Measurements from ENCODE around the gene GNA15.

Gene GNA15

GRCh38 chr19:3119071-3119595, 16.7 kb upstream of the GNA15 start:
- H3K79me1 ChIP-seq (ENCODE audit: low read depth, low read length) = peaks cover 6% of the 10 kb centered on the region
- no peak overlapping the region for H2BK120ac ChIP-seq (ENCODE audit: low read depth, low read length)
- no peak for DNase-seq (ENCODE audit: low spot score)
- no peak overlapping the region for H3K9ac ChIP-seq (ENCODE audit: low read depth, low read length, poor library complexity)
- no peaks in the 10 kb centered on the region for H3K9me3 ChIP-seq (replicated peaks in 1 of 2; ENCODE audit: control insufficient read depth in 2 of 2, insufficient read depth in 1 of 2, low read depth in 1 of 2, low read length in 2 of 2)
- no peak overlapping the region for H3K4me2 ChIP-seq (ENCODE audit: insufficient read depth, low read length, poor library complexity, severe bottlenecking)
- H3K4me3 ChIP-seq (ENCODE audit: low read length in 2 of 2) = no peak overlapping the region
- no peak overlapping the region for H3K4ac ChIP-seq (ENCODE audit: low read length)
- no peaks in the 10 kb centered on the region for H3K27me3 ChIP-seq (ENCODE audit: control insufficient read depth in 3 of 3, insufficient read depth in 3 of 3, low read depth in 1 of 3, low read length in 3 of 3)
- H3K27ac ChIP-seq (replicated peaks; ENCODE audit: low read length) = no peak overlapping the region
- H2BK12ac ChIP-seq (ENCODE audit: low read length) = no peak overlapping the region
- H3K36me3 ChIP-seq (replicated peaks in 1 of 2; ENCODE audit: control insufficient read depth in 2 of 2, insufficient read depth in 2 of 2, low read length in 2 of 2) = peaks cover 0 to 13% of the 10 kb centered on the region in 2 donors
- H4K8ac ChIP-seq (ENCODE audit: low read depth, low read length) = no peak overlapping the region
- no CpG with 5 or more reads among the region's 23 CpGs for WGBS, 2 donors (ENCODE audit: extremely low coverage in 2 of 2, insufficient read length in 2 of 2, insufficient replicate concordance in 1 of 2)
- H3K18ac ChIP-seq (ENCODE audit: low read length) = no peak overlapping the region
- H2BK5ac ChIP-seq (ENCODE audit: low read length) = no peak overlapping the region
- no peak overlapping the region for H2AFZ ChIP-seq (ENCODE audit: low read length)
- H3K14ac ChIP-seq (ENCODE audit: low read length) = no peak overlapping the region
- no peak overlapping the region for H4K91ac ChIP-seq (ENCODE audit: low read depth, low read length, poor library complexity)
- no peak overlapping the region for H2AK5ac ChIP-seq (ENCODE audit: low read depth, low read length)
- no peak overlapping the region for H3K23ac ChIP-seq (ENCODE audit: low read depth, low read length, poor library complexity)
- H2BK15ac ChIP-seq (ENCODE audit: low read length) = no peak overlapping the region
- peaks cover 3 to 8% of the 10 kb centered on the region in 2 donors for H3K4me1 ChIP-seq (ENCODE audit: control insufficient read depth in 2 of 2, insufficient read depth in 1 of 2, low read depth in 1 of 2, low read length in 2 of 2)

GRCh38 chr19:3119693-3120380, 16.0 kb upstream of the GNA15 start:
- H3K18ac ChIP-seq (ENCODE audit: low read length) = no peak overlapping the region
- H3K9me3 ChIP-seq (replicated peaks in 1 of 2; ENCODE audit: control insufficient read depth in 2 of 2, insufficient read depth in 1 of 2, low read depth in 1 of 2, low read length in 2 of 2) = peaks cover 0 to 2% of the 10 kb centered on the region in 2 donors
- H3K36me3 ChIP-seq (replicated peaks in 1 of 2; ENCODE audit: control insufficient read depth in 2 of 2, insufficient read depth in 2 of 2, low read length in 2 of 2) = peaks cover 0 to 10% of the 10 kb centered on the region in 2 donors
- peak overlapping the region; percentile 21 for H3K9ac ChIP-seq (ENCODE audit: low read depth, low read length, poor library complexity)
- H2AK5ac ChIP-seq (ENCODE audit: low read depth, low read length) = no peak overlapping the region
- no peak overlapping the region for H4K8ac ChIP-seq (ENCODE audit: low read depth, low read length)
- peaks cover 3 to 8% of the 10 kb centered on the region in 2 donors for H3K4me1 ChIP-seq (ENCODE audit: control insufficient read depth in 2 of 2, insufficient read depth in 1 of 2, low read depth in 1 of 2, low read length in 2 of 2)
- no peak overlapping the region for H2BK12ac ChIP-seq (ENCODE audit: low read length)
- H3K27ac ChIP-seq (replicated peaks; ENCODE audit: low read length) = no peak overlapping the region
- no peaks in the 10 kb centered on the region for H3K27me3 ChIP-seq (ENCODE audit: control insufficient read depth in 3 of 3, insufficient read depth in 3 of 3, low read depth in 1 of 3, low read length in 3 of 3)
- H3K4me2 ChIP-seq (ENCODE audit: insufficient read depth, low read length, poor library complexity, severe bottlenecking) = no peak overlapping the region
- H2BK120ac ChIP-seq (ENCODE audit: low read depth, low read length) = no peak overlapping the region
- H2BK15ac ChIP-seq (ENCODE audit: low read length) = no peak overlapping the region
- H3K4ac ChIP-seq (ENCODE audit: low read length) = peak overlapping the region; percentile 76
- H2BK5ac ChIP-seq (ENCODE audit: low read length) = peak overlapping the region; percentile 53
- peaks cover 5% of the 10 kb centered on the region for H3K79me1 ChIP-seq (ENCODE audit: low read depth, low read length)
- no peak overlapping the region for H2AFZ ChIP-seq (ENCODE audit: low read length)
- H4K91ac ChIP-seq (ENCODE audit: low read depth, low read length, poor library complexity) = no peak overlapping the region
- H3K4me3 ChIP-seq (ENCODE audit: low read length in 2 of 2) = no peak overlapping the region
- peak overlapping the region; percentile 21 for H3K14ac ChIP-seq (ENCODE audit: low read length)
- WGBS, 2 donors (ENCODE audit: extremely low coverage in 2 of 2, insufficient read length in 2 of 2, insufficient replicate concordance in 1 of 2) = no CpG with 5 or more reads among the region's 26 CpGs
- H3K23ac ChIP-seq (ENCODE audit: low read depth, low read length, poor library complexity) = peak overlapping the region; percentile 31
- no peak for DNase-seq (ENCODE audit: low spot score)

- no peak overlapping the region for H2BK5ac ChIP-seq (ENCODE audit: low read length)
- no peak overlapping the region for H3K27ac ChIP-seq (replicated peaks; ENCODE audit: low read length)
- no peak overlapping the region for H2BK15ac ChIP-seq (ENCODE audit: low read length)
- H4K8ac ChIP-seq (ENCODE audit: low read depth, low read length) = no peak overlapping the region
- no CpG with 5 or more reads among the region's 38 CpGs for WGBS, 2 donors (ENCODE audit: extremely low coverage in 2 of 2, insufficient read length in 2 of 2, insufficient replicate concordance in 1 of 2)
- no peak overlapping the region for H2AK5ac ChIP-seq (ENCODE audit: low read depth, low read length)
- no peak overlapping the region for H3K4me3 ChIP-seq (ENCODE audit: low read length in 2 of 2)
- H3K4me1 ChIP-seq (ENCODE audit: control insufficient read depth in 2 of 2, insufficient read depth in 1 of 2, low read depth in 1 of 2, low read length in 2 of 2) = peaks cover 3 to 5% of the 10 kb centered on the region in 2 donors
- H3K14ac ChIP-seq (ENCODE audit: low read length) = no peak overlapping the region
- no peak overlapping the region for H3K4me2 ChIP-seq (ENCODE audit: insufficient read depth, low read length, poor library complexity, severe bottlenecking)
- H3K9me3 ChIP-seq (replicated peaks in 1 of 2; ENCODE audit: control insufficient read depth in 2 of 2, insufficient read depth in 1 of 2, low read depth in 1 of 2, low read length in 2 of 2) = peaks cover 0 to 2% of the 10 kb centered on the region in 2 donors
- H3K18ac ChIP-seq (ENCODE audit: low read length) = no peak overlapping the region
- no peaks in the 10 kb centered on the region for H3K27me3 ChIP-seq (ENCODE audit: control insufficient read depth in 3 of 3, insufficient read depth in 3 of 3, low read depth in 1 of 3, low read length in 3 of 3)
- peaks cover 0 to 10% of the 10 kb centered on the region in 2 donors for H3K36me3 ChIP-seq (replicated peaks in 1 of 2; ENCODE audit: control insufficient read depth in 2 of 2, insufficient read depth in 2 of 2, low read length in 2 of 2)
- H2BK12ac ChIP-seq (ENCODE audit: low read length) = no peak overlapping the region
- H4K91ac ChIP-seq (ENCODE audit: low read depth, low read length, poor library complexity) = no peak overlapping the region
- no peak overlapping the region for H3K4ac ChIP-seq (ENCODE audit: low read length)
- peak overlapping the region; percentile 55 for H3K23ac ChIP-seq (ENCODE audit: low read depth, low read length, poor library complexity)
- no peak overlapping the region for H3K9ac ChIP-seq (ENCODE audit: low read depth, low read length, poor library complexity)
- DNase-seq (ENCODE audit: low spot score) = no peak
- H3K79me1 ChIP-seq (ENCODE audit: low read depth, low read length) = peaks cover 3% of the 10 kb centered on the region
- no peak overlapping the region for H2BK120ac ChIP-seq (ENCODE audit: low read depth, low read length)
- H2AFZ ChIP-seq (ENCODE audit: low read length) = no peak overlapping the region
These were observed 15.1 kb upstream of the GNA15 start for GRCh38 chr19:3120611-3121276.

- no peak overlapping the region for H3K23ac ChIP-seq (ENCODE audit: low read depth, low read length, poor library complexity)
- WGBS, 2 donors (ENCODE audit: extremely low coverage in 2 of 2, insufficient read length in 2 of 2, insufficient replicate concordance in 1 of 2) = no CpG with 5 or more reads among the region's 22 CpGs
These were observed 14.4 kb upstream of the GNA15 start for GRCh38 chr19:3121396-3121795.

More at GRCh38 chr19:3121396-3121795, 14.4 kb upstream of the GNA15 start:
- H2AK5ac ChIP-seq (ENCODE audit: low read depth, low read length) = no peak overlapping the region
- DNase-seq (ENCODE audit: low spot score) = no peak
- no peak overlapping the region for H3K27ac ChIP-seq (replicated peaks; ENCODE audit: low read length)
- peaks cover 0 to 2% of the 10 kb centered on the region in 2 donors for H3K9me3 ChIP-seq (replicated peaks in 1 of 2; ENCODE audit: control insufficient read depth in 2 of 2, insufficient read depth in 1 of 2, low read depth in 1 of 2, low read length in 2 of 2)
- no peak overlapping the region for H3K4me2 ChIP-seq (ENCODE audit: insufficient read depth, low read length, poor library complexity, severe bottlenecking)
- no peak overlapping the region for H4K91ac ChIP-seq (ENCODE audit: low read depth, low read length, poor library complexity)
- H2AFZ ChIP-seq (ENCODE audit: low read length) = no peak overlapping the region
- H3K14ac ChIP-seq (ENCODE audit: low read length) = no peak overlapping the region
- H3K9ac ChIP-seq (ENCODE audit: low read depth, low read length, poor library complexity) = no peak overlapping the region
- H2BK12ac ChIP-seq (ENCODE audit: low read length) = no peak overlapping the region
- H2BK120ac ChIP-seq (ENCODE audit: low read depth, low read length) = no peak overlapping the region
- no peak overlapping the region for H2BK15ac ChIP-seq (ENCODE audit: low read length)
- H4K8ac ChIP-seq (ENCODE audit: low read depth, low read length) = no peak overlapping the region
- no peaks in the 10 kb centered on the region for H3K27me3 ChIP-seq (ENCODE audit: control insufficient read depth in 3 of 3, insufficient read depth in 3 of 3, low read depth in 1 of 3, low read length in 3 of 3)
- no peak overlapping the region for H3K4ac ChIP-seq (ENCODE audit: low read length)
- peaks cover 0 to 10% of the 10 kb centered on the region in 2 donors for H3K36me3 ChIP-seq (replicated peaks in 1 of 2; ENCODE audit: control insufficient read depth in 2 of 2, insufficient read depth in 2 of 2, low read length in 2 of 2)
- no peak overlapping the region for H2BK5ac ChIP-seq (ENCODE audit: low read length)
- H3K18ac ChIP-seq (ENCODE audit: low read length) = no peak overlapping the region
- peaks cover under 1 to 3% of the 10 kb centered on the region in 2 donors for H3K4me1 ChIP-seq (ENCODE audit: control insufficient read depth in 2 of 2, insufficient read depth in 1 of 2, low read depth in 1 of 2, low read length in 2 of 2)
- H3K79me1 ChIP-seq (ENCODE audit: low read depth, low read length) = peaks cover 3% of the 10 kb centered on the region
- H3K4me3 ChIP-seq (ENCODE audit: low read length in 2 of 2) = no peak overlapping the region

All from neuronal stem cell (in vitro differentiated cells).